Measurements from ENCODE around the gene PLRG1.

PLRG1 gene

DNA sequence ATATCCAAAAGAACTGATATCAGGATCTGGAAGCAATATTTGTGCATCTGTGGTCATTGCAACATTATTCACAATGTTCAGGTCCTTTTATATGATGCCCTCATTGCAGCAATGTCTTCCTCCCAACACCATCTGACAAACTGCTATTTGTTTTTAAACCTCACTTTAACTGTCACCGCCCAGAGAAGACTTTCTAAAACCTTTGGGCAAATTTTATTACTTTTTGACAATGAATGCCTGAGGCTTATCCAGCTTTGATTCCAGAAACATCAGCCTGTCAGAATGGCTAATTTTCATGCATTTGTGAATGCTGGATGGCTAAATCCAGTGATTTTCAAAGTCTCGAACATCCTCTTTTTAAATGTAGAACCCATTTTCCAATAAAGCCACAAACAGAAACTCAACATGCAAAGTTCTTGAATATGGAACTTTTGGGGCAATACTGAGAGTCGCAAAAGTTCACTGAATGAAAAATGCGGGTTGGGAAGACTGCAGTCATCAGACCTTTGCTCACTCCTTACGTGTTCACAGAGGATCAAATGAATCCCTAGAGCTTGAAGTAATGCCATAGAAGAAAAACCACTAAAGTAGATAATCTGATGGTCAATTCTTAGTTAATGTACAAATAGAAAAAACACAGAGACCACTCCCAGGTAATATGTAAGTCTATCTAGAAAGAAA is 23.1 kb upstream of the PLRG1 start:
- DNase-seq (ENCODE audit: low spot score): no peak

DNA sequence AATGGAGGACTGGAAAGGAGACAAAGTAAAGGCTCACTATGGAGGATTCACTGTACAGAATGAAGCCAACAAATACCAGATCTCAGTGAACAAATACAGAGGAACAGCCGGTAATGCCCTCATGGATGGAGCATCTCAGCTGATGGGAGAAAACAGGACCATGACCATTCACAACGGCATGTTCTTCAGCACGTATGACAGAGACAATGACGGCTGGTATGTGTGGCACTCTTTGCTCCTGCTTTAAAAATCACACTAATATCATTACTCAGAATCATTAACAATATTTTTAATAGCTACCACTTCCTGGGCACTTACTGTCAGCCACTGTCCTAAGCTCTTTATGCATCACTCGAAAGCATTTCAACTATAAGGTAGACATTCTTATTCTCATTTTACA is 19.4 kb upstream of the PLRG1 start:
- no peak for DNase-seq (ENCODE audit: low spot score)

DNA sequence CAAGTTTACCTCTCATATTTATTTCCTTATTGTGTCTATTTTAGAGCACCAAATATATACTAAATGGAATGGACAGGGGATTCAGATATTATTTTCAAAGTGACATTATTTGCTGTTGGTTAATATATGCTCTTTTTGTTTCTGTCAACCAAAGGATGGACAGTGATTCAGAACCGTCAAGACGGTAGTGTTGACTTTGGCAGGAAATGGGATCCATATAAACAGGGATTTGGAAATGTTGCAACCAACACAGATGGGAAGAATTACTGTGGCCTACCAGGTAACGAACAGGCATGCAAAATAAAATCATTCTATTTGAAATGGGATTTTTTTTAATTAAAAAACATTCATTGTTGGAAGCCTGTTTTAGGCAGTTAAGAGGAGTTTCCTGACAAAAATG is 18.8 kb upstream of the PLRG1 start:
- no peak for DNase-seq (ENCODE audit: low spot score)

DNA sequence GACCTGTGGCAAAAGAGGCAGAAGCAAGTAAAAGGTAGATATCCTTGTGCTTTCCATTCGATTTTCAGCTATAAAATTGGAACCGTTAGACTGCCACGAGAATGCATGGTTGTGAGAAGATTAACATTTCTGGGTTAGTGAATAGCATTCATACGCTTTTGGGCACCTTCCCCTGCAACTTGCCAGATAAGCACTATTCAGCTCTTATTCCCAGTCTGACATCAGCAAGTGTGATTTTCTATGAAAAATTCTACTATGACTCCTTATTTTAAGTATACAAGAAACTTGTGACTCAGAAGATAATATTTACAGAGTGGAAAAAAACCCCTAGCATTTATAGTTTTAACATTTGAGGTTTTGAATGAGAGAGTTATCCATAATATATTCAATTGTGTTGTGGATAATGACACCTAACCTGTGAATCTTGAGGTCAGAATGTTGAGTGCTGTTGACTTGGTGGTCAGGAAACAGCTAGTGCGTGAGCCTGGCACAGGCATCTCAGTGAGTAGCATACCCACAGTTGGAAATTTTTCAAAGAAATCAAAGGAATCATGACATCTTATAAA is 16.5 kb upstream of the PLRG1 start:
- DNase-seq (ENCODE audit: low spot score): no peak

DNA sequence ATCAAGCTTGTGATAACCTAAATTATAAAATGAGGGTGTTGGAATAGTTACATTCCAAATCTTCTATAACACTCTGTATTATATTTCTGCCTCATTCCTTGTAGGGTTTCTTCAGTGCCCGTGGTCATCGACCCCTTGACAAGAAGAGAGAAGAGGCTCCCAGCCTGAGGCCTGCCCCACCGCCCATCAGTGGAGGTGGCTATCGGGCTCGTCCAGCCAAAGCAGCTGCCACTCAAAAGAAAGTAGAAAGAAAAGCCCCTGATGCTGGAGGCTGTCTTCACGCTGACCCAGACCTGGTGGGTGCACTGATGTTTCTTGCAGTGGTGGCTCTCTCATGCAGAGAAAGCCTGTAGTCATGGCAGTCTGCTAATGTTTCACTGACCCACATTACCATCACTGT is 15.5 kb upstream of the PLRG1 start:
- no peak for DNase-seq (ENCODE audit: low spot score)

DNA sequence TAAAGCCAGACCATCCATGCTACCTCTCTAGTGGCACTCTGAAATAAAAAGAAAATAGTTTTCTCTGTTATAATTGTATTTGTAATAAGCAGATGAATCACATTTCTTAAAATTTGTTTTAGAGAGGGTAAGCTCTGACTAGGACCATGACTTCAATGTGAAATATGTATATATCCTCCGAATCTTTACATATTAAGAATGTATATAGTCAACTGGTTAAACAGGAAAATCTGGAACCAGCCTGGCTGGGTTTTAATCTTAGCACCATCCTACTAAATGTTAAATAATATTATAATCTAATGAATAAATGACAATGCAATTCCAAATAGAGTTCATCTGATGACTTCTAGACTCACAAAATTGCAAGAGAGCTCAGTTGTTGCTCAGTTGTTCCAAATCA is 14.1 kb upstream of the PLRG1 start:
- no peak for DNase-seq (ENCODE audit: low spot score)

DNA sequence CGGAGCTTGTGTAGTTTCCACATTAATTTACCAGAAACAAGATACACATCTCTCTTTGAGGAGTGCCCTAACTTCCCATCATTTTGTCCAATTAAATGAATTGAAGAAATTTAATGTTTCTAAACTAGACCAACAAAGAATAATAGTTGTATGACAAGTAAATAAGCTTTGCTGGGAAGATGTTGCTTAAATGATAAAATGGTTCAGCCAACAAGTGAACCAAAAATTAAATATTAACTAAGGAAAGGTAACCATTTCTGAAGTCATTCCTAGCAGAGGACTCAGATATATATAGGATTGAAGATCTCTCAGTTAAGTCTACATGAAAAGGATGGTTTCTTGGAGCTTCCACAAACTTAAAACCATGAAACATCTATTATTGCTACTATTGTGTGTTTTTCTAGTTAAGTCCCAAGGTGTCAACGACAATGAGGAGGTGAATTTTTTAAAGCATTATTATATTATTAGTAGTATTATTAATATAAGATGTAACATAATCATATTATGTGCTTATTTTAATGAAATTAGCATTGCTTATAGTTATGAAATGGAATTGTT is 12.6 kb upstream of the PLRG1 start, which contains the start of gene FGB:
Gene FGB, plus strand, starts transcription at position 315 of the 558 bp plus-strand sequence. Its CDS starts 8 bp downstream, at position 323.
- no peak for DNase-seq (ENCODE audit: low spot score)

DNA sequence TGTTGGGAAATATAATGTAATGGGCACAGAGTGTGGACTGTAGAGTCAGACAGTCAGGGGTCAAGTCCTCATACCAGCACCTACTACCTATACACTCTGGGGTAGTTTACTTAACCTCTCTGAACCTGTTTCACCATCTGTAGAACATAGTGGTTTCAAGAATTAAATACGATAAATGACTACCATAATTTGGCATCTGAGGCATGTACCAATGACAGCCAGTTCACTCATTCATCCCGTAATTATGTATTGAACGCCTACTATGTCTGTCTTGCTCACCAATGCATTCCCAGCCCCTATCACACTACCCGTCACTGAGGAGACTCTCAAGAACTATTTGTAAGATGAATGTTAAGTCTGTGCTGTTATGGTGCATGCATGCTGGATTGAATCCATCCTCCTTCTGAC is 10.6 kb upstream of the PLRG1 start:
- DNase-seq (ENCODE audit: low spot score): no peak

DNA sequence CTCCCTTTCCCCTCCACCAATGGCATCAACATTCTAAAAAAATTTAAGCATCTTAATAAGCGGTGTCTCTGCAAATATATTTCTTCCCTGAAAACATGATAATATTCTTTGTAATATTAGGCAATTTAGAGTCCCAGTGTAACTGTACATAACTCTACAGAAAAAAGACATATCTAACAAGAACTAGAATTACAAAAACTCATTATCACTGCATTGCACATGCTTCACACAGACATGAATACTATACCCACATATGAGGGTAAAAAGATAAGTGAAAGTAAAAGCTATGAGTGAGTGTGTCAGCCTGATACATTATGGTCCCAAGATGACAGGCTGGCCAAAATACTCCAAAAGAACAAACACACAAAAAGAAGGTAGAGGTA is 10.2 kb upstream of the PLRG1 start:
- no peak for DNase-seq (ENCODE audit: low spot score)

DNA sequence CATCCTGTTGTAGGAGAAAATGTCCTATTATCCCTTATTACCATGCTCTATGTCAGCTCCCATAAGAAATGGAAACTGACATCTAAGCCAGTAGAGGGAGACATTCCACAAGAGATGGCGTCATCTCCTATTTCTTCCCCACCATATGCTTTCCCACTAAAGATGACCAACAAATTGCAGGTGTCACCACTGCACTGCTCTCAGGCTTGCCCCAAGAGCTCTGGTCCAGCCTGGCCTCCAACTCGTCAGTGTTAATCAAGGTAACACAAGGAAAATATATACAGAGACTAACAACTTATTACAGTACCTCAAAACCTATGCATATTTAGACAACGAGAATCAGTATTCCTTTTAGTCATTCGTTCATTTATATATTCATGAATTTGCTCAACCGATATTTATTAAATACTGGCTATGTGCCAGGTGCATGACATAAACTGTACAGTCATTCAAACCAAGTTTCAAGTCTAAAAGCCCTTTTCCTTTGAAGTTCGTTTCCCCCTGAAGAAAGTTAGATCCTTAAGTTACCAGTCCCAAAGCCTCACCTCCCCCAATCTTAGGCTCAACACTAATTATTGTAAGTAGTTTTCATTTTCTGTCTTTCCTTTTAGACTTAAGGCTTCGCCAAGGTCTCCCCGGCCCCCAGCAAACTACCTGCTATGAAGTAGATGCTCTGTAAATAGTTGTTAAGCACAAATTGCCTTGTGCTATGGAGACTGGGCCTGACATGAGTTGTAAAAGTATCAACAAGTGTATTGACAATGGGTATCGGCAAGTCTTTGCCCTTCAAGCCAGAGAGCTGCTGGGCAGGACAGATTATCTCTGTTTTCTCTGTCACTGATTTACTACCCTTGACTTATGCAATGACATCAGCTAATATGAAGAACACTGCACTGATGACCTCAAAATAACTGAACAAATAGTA is 9.6 kb upstream of the PLRG1 start:
- DNase-seq (ENCODE audit: low spot score): peak; percentile 69

DNA sequence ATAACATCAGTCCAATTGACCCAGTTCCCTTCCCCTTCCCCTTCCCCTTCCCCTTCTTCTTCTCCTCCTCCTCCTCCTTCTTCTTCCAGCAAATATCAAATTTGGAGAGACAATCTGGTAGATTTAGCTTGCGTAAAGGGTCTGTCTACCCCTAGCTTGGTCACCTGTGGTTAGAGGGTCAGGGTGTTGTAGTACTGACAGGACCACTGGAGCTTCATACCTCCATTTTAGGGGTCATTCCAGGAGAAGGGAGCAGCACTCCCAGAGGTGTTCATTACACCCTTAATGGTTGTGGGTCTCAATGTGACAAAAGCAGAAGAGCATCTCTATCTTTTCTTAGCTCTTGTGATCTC is 8.9 kb upstream of the PLRG1 start:
- no peak for DNase-seq (ENCODE audit: low spot score)

DNA sequence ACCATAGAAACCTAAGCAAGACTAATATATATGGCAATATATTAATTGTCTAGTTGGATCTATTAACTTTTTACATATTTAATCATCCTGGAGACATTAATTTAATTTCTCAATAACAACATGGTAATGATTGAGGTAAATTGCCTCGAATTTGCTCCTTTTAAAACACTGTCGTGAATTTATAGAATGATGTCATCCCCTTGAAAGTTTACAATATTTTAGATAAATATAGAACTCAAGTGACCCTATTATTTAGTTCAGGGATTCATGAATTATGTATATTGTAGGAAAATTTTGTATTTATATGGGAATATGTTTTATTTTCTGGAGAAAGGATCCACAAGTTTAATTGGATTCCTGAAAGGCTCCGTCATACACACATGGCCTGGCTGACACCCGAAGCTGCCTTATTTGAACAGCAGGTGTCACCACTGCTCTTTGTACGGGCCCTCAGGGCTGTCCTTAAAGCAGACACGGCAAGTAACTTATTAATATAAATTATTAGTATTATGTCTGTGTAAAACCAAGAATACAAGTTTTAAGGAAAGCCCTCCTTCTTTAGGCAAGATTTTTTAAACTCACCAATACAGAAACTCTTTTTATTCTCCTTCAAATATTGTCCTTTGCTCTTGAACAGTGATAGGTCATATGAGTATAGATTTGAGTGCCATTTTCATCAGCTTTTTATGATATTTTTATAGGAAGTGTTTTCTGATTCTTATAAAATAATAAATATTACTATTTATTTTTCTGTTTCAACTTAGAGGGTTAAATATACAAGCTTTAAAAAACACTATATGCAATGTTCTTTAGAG is 1.9 kb upstream of the PLRG1 start:
- peak; percentile 87 for DNase-seq (ENCODE audit: low spot score)

DNA sequence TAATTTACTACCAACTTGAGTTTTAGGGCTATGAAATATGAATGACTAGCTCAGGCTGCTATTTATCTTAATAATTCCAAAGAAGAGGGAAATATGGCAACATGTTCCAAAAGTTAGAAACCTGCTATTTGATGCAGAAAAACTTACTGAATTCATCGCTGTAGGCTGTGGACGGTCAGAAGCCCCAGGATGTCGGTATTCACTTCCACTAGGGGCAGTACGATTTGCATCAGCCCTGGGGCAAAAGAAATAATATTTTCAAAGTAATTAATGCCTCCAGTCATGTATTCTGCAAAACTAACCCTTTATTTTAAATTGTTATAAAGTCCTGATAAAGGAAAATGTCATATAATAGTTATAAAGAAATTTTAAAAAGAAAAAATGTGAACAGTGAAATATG is 4.5 kb downstream of the PLRG1 start:
- no peak for DNase-seq (ENCODE audit: low spot score)

DNA sequence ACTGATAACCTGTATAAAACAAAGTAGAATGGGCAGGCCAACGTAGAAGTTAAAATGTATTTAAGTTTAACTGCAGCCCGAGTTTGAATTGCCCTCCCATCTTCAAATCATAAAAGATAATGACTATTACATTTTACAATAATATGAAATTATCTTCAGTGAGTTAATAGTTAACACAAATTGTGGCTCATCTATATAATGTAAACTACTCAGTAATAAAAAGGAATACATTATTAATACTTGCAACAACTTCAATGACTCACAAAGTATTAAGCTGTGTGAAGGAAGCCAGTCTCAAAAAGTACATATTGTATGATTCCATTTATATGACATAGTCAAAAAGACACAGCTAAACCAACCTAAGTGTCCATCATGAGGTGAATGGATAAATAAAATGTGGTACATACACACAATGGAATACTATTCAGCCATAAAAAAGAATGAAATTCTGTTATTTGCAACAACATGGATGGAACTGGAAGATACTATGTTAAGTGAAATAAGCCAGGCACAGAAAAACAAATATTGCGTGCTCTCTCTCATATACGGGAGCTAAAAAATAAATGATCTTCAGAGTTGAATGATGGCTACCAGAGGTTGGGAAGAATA is 7.8 kb downstream of the PLRG1 start:
- DNase-seq (ENCODE audit: low spot score): no peak

DNA sequence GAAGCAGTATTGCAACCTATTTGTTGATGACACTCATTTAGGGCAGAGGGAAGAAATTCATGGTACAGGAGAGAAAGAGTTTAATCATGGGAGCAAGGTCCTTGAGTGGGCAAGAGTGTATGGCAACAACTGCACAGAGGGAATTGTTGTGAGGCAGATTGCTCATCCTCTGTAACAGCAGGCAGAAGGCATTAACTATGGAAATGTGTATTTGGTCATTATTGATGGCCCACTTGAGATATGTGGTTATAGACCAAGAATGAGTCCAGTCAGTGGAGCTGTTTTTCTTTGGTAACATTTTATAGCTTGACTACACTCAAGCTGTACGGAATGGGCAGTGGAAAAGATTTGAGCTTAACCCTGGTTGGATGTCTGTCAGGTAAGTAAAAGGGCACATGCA is 15.9 kb downstream of the PLRG1 start:
- DNase-seq (ENCODE audit: low spot score): no peak

DNA sequence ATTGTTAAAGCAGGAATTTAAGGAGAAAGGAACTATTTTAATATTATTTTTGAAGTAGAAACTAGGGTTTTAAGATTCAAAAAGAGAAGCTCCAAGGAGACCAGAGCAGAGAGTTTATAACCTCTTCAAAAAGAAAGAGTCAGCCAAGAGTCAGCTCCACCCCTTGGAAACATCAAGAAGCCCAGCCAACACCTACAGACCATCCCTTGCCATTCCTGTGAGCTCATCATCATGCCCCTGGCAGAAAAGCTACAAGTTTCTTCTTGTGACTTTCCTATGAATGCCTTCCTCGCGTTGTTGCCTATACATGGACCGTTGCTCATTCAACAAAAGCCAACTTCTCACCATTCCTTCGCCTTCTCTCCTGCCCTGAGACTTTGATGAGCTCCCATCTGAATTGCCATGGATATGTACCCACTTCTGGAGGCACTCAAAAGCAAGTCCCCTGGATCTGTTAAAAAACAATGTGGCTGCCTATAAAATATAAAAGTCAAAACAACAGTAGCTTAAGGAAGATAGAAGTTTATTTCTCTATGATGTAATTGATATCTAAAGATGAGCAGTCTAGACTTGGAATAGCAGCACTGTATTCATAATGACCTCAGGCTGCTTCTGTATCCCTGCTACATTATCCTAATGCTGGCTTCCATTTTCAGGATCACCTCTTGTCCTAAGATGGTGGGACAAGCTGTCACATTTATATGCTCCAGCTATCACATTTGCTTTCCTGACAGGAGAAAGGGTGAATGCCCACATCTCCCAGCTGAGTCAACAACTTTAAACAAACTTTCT is 20.3 kb downstream of the PLRG1 start:
- no peak for DNase-seq (ENCODE audit: low spot score)

DNA sequence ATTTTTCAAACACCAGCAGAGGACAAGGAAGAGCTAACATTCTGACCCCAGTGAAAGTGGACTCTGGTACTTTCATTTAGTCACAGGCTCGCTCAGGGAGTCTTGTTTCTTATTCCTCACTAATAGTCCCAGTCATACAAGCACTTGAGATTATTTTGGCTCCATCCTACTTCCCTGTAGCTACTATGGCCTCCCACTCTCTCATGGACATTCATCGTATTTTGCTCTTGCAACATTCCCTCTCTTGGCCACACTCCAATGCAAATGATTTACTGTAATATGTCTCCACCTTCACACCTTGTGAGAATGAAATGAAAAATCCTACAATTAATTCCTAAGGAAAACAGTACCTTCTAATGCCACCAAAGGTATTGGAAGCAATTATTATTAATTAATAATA is 21.3 kb downstream of the PLRG1 start:
- no peak for DNase-seq (ENCODE audit: low spot score)

DNA sequence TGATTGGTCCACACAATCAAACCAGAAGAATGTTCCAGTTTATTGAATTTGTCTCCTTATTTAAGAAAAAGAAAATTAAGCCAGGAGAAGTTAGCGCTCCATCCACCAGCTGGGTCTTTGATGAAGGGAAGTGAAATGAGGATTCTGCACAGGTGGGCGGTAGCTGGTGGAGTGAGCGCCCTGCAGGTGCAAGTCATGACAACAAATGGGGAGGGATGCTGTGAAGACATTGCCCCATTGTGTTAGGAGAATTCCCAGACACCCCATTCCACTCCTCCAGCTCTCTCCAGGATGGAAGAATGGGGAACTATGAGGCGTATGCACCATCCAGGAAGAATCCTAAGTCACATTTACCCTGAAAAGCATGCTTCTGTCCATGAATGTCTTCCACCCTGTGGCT is 22.9 kb downstream of the PLRG1 start:
- no peak for DNase-seq (ENCODE audit: low spot score)

DNA sequence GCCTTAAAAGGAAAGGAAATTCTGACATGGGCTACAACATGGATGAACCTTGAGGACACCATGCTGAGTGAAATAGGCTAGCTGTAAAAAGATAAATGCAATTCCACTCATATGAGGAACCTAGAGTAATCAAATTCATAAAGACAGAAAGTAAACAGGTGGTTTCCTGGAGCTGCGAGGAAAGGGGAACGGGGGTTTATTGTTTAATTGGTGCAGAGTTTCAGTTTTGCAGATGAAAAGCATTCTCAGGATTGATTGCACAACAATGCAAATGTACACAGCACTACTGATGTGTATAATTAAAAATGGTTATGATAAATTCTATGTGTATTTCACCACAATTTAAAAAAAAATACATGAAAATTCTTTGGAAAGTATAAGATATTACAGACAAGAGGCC is 24.0 kb downstream of the PLRG1 start:
- no peak for DNase-seq (ENCODE audit: low spot score)

DNA sequence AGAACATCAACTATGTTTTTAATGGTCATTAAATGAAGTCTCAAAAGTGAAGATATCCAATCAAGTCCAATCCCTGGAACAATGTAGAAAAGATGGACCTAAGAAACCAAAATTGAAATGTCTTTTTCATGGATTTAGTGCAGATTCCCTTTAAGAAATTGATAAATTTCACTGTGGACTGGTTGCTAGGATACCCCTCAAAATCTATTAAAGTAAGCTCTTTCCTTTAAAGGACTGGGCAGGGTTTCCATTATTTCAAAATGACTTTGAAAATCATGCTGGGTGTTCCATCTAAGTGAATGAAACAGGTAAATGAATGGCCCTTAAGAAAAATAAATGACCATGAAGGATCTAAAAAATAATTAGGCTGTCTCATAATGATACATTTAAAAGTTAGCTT is 28.6 kb downstream of the PLRG1 start:
- no peak for DNase-seq (ENCODE audit: low spot score)

DNA sequence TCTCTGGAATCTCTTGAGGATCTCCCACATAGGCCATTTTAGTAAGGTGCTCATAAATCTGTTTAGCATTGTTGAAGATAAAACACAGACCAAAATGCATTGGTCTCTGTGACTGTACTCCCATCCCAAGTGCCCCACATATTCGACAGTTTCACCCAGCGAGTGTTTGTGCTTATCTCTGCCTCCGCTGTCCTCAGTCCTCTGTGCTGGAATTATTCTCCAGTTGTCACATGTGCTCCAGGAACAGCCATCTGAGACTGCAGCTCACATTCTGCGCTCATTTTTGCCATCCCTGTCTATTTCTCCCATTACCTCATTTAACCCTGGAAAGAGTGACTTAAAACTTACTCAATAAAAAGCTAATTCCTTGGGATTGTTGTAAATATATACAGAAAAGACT is 31.0 kb downstream of the PLRG1 start:
- DNase-seq (ENCODE audit: low spot score): no peak
